HepG2 (cell line): ENCODE measurements around the gene ADI1. TPM values are rescaled to one million over a fixed set of nuclear protein-coding genes. Genes with fewer than 3 reads are reported as not detected.

Experiments used
- ARNT ChIP-seq: fragments of 450-650 bp; IDR thresholded peaks from 2 replicates; pipeline ENCODE4 v1.6.1; 2017
- FOXJ3 ChIP-seq: sonication (generic); formaldehyde crosslinking; IDR thresholded peaks from 2 replicates; pipeline ENCODE4 v1.4.0; 2020; ENCODE audit warnings: missing genetic modification reagents, mild to moderate bottlenecking, borderline replicate concordance
- REPIN1 ChIP-seq: sonication (generic); formaldehyde crosslinking; IDR thresholded peaks from 2 replicates; pipeline ENCODE4 v1.8.0; 2022; ENCODE audit warnings: missing genetic modification reagents, low read depth, mild to moderate bottlenecking, borderline replicate concordance
- SUZ12 ChIP-seq: fragments of 150-350 bp; IDR thresholded peaks from 2 replicates; pipeline ENCODE4 v1.6.1; 2014; ENCODE audit warnings: low read depth, low read length
- TOE1 ChIP-seq: sonication (generic); formaldehyde crosslinking; IDR thresholded peaks from 2 replicates; pipeline ENCODE4 v1.4.0; 2020; ENCODE audit warnings: mild to moderate bottlenecking, missing genetic modification reagents
- ZBTB20 ChIP-seq: sonication (generic); formaldehyde crosslinking; IDR thresholded peaks from 2 replicates; pipeline ENCODE4 v1.8.1; 2023; ENCODE audit warnings: missing genetic modification reagents, low read depth, mild to moderate bottlenecking, borderline replicate concordance
- ZFAT ChIP-seq: sonication (generic); formaldehyde crosslinking; conservative IDR thresholded peaks from 2 replicates; pipeline ENCODE4 v1.8.1; 2023; ENCODE audit warnings: missing genetic modification reagents, inconsistent platforms
- ZNF20 ChIP-seq: sonication (generic); formaldehyde crosslinking; IDR thresholded peaks from 2 replicates; pipeline ENCODE4 v1.4.0; 2020; ENCODE audit warnings: mild to moderate bottlenecking, moderate library complexity, missing genetic modification reagents
- ZNF563 ChIP-seq: sonication (generic); formaldehyde crosslinking; IDR thresholded peaks from 2 replicates; pipeline ENCODE4 v1.8.0; 2022; ENCODE audit warnings: mild to moderate bottlenecking, moderate library complexity, missing genetic modification reagents
- ZNF788 ChIP-seq: sonication (generic); formaldehyde crosslinking; IDR thresholded peaks from 2 replicates; pipeline ENCODE4 v1.5.0; 2020; ENCODE audit warnings: mild to moderate bottlenecking, missing genetic modification reagents, borderline replicate concordance
- polyA plus RNA-seq, 8 experiments: library from polyadenylated mRNA; depleted of rRNA in 3 of 8; stranded (reverse) in 7 of 8; unstranded in 1 of 8; fragments of >200 nt; fragmentation: Illumina TruSeq in 4 of 8; extraction: Trizol in 4 of 8; gene quantifications; 2 replicates each; pipeline versions ENCODE4 v1.2.1 to v1.2.3, GENCODE V29; 2011 to 2016; ENCODE audit warnings: low read depth in 4 of 8, missing spikeins in 1 of 8, mixed read lengths in 1 of 8; ENCODE audit not compliant: insufficient read depth in 1 of 8
- total RNA-seq, 5 experiments: library from RNA; depleted of rRNA; stranded (reverse); fragments of >200 nt; fragmentation: Illumina TruSeq; extraction: Trizol; gene quantifications; 2 replicates each; pipeline ENCODE4 v1.2.3, GENCODE V29; 2016; ENCODE audit warnings: low read depth in 1 of 5
- TF ChIP-seq, protein P1 (sequence below): sonication (generic); formaldehyde crosslinking; IDR thresholded peaks from 2 replicates; pipeline ENCODE4 v1.4.0; 2020; ENCODE audit warnings: low read depth, missing genetic modification reagents
- TF ChIP-seq, protein P2 (sequence below): IDR thresholded peaks from 2 replicates; pipeline ENCODE4 v1.6.1; 2016; ENCODE audit warnings: low read depth, control low read depth
- TF ChIP-seq, protein P3 (sequence below): sonication (generic); formaldehyde crosslinking; IDR thresholded peaks from 2 replicates; pipeline ENCODE4 v1.4.0; 2020; ENCODE audit warnings: missing genetic modification reagents

The ADI1 gene
- total and polyA plus RNA-seq, 2 of the 13 experiments (the other 11 are each of a cell fraction or from before 2014, with no cell fraction given) = 28.7 to 123 TPM

DNA sequence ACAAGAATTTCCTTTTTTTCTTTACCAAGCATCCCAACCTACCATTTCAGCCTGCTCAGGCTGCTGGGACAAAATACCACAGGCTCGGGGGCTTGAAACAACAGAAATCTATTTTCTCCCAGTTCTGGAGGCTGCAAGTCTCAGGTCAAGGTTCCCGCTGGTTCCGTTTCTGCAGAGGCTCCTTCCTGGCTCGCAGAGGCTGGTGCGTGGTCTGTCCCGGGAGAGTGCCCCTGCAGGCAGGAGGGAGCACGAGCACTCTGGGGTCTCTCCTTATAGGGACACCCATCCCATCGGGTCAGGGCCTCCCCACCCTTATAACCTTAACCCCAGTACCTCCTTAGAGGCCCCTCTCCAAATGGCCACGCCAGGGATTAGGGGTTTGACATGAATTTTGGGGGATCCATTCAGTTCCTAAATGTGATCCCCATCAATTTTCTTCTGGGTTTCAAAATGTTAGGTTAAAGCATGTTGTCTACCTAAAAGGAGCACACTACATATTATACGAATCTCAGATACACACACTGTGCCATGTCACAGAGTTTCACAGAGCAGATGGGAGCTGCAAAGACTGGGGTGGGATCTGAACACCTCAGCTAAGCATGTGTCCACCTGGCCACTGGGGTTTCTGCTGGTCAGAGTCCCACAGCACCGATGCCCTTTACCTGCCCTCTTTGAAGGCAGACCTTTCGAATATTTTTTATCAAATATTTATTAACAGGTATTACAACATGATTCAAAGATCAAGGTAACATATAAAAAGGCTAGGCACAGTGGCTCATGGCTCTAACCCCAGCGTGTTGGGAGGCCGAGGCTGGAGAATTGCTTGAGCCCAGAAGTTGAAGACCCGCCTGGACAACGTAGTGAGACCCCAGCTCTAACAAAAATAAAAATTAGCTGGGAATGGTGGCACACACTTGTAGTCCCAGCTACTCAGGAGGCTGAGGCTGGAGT, 17.6 kb upstream of the ADI1 start (continued):
- TF ChIP-seq, protein P1, sequence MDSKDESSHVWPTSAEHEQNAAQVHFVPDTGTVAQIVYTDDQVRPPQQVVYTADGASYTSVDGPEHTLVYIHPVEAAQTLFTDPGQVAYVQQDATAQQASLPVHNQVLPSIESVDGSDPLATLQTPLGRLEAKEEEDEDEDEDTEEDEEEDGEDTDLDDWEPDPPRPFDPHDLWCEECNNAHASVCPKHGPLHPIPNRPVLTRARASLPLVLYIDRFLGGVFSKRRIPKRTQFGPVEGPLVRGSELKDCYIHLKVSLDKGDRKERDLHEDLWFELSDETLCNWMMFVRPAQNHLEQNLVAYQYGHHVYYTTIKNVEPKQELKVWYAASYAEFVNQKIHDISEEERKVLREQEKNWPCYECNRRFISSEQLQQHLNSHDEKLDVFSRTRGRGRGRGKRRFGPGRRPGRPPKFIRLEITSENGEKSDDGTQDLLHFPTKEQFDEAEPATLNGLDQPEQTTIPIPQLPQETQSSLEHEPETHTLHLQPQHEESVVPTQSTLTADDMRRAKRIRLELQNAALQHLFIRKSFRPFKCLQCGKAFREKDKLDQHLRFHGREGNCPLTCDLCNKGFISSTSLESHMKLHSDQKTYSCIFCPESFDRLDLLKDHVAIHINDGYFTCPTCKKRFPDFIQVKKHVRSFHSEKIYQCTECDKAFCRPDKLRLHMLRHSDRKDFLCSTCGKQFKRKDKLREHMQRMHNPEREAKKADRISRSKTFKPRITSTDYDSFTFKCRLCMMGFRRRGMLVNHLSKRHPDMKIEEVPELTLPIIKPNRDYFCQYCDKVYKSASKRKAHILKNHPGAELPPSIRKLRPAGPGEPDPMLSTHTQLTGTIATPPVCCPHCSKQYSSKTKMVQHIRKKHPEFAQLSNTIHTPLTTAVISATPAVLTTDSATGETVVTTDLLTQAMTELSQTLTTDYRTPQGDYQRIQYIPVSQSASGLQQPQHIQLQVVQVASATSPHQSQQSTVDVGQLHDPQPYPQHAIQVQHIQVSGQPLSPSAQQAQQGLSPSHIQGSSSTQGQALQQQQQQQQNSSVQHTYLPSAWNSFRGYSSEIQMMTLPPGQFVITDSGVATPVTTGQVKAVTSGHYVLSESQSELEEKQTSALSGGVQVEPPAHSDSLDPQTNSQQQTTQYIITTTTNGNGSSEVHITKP = no peak; the same call in 1 of the 2 replicates
- no peak for TF ChIP-seq ZBTB20
- no peak for TF ChIP-seq FOXJ3 (CRISPR knock-in tag)
- TF ChIP-seq, protein P2, sequence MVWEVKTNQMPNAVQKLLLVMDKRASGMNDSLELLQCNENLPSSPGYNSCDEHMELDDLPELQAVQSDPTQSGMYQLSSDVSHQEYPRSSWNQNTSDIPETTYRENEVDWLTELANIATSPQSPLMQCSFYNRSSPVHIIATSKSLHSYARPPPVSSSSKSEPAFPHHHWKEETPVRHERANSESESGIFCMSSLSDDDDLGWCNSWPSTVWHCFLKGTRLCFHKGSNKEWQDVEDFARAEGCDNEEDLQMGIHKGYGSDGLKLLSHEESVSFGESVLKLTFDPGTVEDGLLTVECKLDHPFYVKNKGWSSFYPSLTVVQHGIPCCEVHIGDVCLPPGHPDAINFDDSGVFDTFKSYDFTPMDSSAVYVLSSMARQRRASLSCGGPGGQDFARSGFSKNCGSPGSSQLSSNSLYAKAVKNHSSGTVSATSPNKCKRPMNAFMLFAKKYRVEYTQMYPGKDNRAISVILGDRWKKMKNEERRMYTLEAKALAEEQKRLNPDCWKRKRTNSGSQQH = no peak
- TF ChIP-seq ARNT = no peak
- TF ChIP-seq, protein P3, sequence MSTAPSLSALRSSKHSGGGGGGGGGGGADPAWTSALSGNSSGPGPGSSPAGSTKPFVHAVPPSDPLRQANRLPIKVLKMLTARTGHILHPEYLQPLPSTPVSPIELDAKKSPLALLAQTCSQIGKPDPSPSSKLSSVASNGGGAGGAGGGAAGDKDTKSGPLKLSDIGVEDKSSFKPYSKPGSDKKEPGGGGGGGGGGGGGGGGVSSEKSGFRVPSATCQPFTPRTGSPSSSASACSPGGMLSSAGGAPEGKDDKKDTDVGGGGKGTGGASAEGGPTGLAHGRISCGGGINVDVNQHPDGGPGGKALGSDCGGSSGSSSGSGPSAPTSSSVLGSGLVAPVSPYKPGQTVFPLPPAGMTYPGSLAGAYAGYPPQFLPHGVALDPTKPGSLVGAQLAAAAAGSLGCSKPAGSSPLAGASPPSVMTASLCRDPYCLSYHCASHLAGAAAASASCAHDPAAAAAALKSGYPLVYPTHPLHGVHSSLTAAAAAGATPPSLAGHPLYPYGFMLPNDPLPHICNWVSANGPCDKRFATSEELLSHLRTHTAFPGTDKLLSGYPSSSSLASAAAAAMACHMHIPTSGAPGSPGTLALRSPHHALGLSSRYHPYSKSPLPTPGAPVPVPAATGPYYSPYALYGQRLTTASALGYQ (CRISPR knock-in tag) = peak; percentile 67; the same call in 1 of the 2 replicates
- no peak for TF ChIP-seq ZNF20
- TF ChIP-seq ZFAT (CRISPR knock-in tag) = no peak
- no peak for TF ChIP-seq SUZ12
- no peak; the same call in 1 of the 2 replicates for TF ChIP-seq ZNF788
- TF ChIP-seq TOE1 (CRISPR knock-in tag) = no peak
- TF ChIP-seq ZNF563 (CRISPR knock-in tag) = no peak
- no peak; the same call in 1 of the 2 replicates for TF ChIP-seq REPIN1 (CRISPR knock-in tag)
